ENCODE results near the gene GARIN5A.

The GARIN5A gene

DNA sequence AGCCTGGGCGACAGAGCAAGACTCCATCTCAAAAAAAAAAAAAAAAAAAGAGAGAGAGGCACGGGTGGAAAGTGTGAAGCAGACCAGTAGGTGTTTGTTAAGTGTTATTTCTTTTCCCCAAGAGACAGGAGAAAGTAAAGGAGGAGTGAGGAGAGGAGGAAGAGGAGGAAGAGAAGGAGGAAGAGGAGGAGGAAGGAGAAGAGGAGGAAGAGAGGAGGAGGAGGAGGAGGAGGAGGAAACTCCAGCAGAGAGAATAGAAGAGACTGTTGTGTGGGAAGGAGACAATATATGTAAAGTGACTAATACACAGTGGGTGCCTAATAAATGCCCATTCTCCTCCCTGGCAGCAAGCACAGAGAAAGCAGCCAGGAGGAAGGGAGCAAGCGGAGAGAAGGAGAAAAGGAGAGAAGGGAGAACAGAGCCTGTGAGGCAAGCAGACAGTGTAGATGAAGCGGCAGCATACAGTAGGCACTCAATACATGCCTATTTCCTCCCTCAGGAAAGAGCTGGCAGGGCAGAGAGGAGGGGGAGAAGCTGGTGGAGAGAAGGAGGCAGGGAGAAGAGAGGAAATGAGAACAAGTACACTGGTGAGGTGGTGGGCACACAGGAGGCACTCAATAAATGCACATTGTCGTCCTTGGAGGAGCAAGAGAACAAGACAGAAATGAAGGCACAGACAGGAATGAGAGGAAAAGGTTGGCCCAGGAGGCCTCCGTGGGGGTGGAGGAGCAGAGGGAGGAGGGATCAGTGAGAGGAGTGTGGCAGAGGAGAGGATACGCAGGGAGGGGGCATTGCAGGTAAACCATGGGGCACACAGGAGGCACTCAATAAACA, 17.8 kb upstream of the GARIN5A start:
- ChIA-PET POLR2A (ENCODE audit: low non-redundant PET) (interaction anchor here (0.6 kb wide), 1 partner anchor 428 kb away, joined by 8 read pairs; no protein-coding TSS in a partner anchor), CTCF (no interaction called here)
- TF ChIP-seq, protein P1, sequence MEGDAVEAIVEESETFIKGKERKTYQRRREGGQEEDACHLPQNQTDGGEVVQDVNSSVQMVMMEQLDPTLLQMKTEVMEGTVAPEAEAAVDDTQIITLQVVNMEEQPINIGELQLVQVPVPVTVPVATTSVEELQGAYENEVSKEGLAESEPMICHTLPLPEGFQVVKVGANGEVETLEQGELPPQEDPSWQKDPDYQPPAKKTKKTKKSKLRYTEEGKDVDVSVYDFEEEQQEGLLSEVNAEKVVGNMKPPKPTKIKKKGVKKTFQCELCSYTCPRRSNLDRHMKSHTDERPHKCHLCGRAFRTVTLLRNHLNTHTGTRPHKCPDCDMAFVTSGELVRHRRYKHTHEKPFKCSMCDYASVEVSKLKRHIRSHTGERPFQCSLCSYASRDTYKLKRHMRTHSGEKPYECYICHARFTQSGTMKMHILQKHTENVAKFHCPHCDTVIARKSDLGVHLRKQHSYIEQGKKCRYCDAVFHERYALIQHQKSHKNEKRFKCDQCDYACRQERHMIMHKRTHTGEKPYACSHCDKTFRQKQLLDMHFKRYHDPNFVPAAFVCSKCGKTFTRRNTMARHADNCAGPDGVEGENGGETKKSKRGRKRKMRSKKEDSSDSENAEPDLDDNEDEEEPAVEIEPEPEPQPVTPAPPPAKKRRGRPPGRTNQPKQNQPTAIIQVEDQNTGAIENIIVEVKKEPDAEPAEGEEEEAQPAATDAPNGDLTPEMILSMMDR (conservative IDR thresholded peaks at IDR 0.05; ENCODE audit: low read depth), result no peak
- no peak overlapping the region for H3K27ac ChIP-seq
- no peak for DNase-seq (ENCODE audit: low spot score)

DNA sequence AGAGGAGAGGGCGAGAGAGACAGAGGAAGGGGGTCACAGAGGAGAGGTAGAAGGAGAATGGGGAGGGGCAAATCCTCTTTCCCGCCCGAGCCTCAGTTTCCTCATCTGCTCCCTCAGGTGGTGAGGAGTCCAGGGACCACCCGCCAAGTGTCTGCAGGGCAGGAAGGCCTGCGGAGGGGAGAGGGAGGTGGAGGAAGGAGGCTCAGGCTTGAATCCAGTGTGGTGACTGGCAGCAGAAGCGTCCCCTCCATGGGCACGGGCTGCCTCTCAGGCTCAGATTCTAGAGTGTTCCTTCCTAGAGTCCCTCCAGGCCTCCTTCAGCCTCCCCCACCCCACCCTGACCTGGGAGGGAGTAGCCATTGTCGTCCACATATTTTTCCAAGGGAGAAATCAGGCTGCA, 16.5 kb upstream of the GARIN5A start:
- TF ChIP-seq, protein P1 (conservative IDR thresholded peaks at IDR 0.05; ENCODE audit: low read depth), result no peak
- H3K27ac ChIP-seq, result no peak overlapping the region
- no peak for DNase-seq (ENCODE audit: low spot score)
- ChIA-PET CTCF (no interaction called here), POLR2A (ENCODE audit: low non-redundant PET) (no interaction called here)

DNA sequence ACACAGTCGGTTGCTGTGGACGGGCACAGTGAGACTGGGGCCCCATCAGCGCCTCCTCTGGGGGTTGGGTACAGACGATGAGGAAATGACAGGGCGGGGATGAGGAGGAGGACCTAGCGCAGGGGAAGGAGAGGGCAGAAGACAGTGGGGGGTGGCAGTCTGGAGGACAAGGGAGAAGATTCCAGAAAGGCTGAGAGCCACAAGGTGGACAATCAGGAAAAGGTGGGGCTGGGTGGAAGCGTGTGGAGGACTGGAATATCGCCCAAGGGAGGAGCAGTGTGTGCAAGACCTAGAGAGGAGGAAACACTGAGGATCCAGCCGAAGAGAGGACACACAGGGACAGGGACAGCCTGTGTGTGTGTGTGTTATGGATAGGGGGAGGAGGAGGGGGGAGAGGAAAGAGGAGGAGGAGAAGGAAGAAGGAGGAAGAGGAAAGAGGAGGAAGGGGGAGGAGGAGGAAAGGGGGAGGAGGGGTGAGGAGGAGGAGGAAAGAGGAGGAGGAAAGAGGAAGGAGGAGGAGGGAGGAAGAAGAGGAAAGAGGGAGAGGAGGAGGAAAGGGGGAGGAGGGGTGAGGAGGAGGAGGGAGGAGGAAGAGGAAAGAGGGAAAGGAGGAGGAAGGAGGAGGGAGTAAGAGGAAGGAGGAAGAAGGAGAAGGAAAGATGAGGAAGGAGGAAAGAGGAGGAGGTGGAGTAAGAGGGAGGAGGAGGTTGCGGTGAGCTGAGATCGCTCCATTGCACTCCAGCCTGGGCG, 15.8 kb upstream of the GARIN5A start:
- ChIA-PET CTCF (no interaction called here), POLR2A (ENCODE audit: low non-redundant PET) (no interaction called here)
- no peak overlapping the region for H3K27ac ChIP-seq
- no peak for DNase-seq (ENCODE audit: low spot score)
- TF ChIP-seq, protein P1 (conservative IDR thresholded peaks at IDR 0.05; ENCODE audit: low read depth), result no peak

DNA sequence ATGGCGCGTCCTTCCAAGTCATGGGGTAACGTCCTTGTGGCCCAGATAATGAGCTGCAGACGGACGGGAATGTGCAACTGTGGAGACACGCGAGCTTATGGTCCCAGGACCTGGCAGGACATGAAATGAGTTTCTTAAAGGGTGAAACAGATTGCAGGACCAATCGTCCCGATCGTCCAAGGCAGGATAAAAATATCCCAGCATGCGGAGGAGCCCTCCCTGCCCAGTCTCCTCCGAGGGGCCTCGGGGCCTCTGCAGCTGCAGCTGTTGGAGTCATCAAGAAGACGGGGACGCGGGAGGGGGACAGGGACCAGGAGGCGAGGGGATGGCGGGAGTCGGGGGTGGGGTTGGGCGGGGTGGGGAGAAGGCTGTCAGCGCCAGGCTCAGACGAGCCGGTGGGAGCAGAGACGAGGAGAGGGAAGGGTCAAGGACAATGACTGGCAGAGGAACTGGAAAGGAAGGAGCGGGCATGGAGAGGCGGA, 14.4 kb upstream of the GARIN5A start:
- ChIA-PET POLR2A (ENCODE audit: low non-redundant PET) (no interaction called here), CTCF (interaction anchor here (0.6 kb wide), 1 partner anchor 122 kb away, joined by 3 read pairs; no protein-coding TSS in a partner anchor)
- no peak for DNase-seq (ENCODE audit: low spot score)
- H3K27ac ChIP-seq, result no peak overlapping the region
- TF ChIP-seq, protein P1 (conservative IDR thresholded peaks at IDR 0.05; ENCODE audit: low read depth), result no peak

DNA sequence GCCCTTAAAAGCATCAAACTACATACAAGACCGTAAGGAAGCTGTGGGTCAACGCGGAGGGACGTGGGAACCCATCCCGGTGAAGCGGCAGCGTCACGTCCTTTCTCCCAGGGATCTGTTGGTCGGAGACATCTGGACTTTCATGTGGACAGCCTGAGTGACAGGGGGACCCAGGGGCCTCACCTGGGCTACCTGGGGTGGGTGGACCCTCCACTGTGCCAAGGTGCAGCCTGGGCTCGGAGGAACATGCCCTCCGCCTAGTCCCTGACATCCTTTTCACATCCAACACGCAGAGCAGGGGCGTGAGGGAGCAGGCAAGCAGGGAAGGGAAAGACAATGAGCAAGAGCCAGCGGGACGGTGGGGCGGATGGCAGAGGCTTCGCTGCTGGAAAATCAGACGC, 13.8 kb upstream of the GARIN5A start:
- DNase-seq (ENCODE audit: low spot score), result no peak
- CTCF ChIA-PET, result no interaction called here
- no peak overlapping the region for H3K27ac ChIP-seq
- POLR2A ChIA-PET (ENCODE audit: low non-redundant PET), result no interaction called here
- TF ChIP-seq, protein P1 (conservative IDR thresholded peaks at IDR 0.05; ENCODE audit: low read depth), result no peak

DNA sequence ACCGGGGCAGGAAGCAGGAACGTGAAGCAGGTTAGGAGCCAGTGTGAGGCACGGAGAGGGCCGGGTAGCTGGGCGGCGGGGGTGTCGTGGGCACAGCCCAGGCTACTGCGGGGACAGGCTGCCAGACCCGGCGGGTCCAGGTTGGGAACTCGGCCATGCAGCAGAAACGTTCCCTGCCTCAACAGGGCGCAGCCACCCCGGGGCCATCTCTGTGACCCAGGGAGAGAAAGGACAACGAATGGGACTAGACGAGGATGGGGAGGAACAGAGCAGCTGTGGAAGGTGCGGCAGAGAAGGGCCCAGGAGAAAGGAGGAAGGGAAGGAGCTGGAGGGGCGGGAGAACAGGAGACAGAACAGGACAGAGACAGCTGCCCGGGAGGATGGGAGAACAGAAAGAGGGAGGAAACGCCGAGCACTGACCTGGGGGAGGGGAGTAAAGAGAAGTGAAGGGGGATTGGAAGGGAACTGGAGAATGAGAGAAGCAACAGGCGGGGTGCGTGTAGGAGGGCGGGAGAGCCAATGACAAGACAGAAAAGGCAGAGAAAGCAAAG, 12.9 kb upstream of the GARIN5A start:
- no peak overlapping the region for H3K27ac ChIP-seq
- TF ChIP-seq, protein P1 (conservative IDR thresholded peaks at IDR 0.05; ENCODE audit: low read depth), result no peak
- DNase-seq (ENCODE audit: low spot score), result no peak
- ChIA-PET POLR2A (ENCODE audit: low non-redundant PET) (no interaction called here), CTCF (no interaction called here)
